ENCODE data around the gene CHCHD3.
"Not testable (repeated sequence)": the region's sequence is repeated elsewhere in the genome, so short reads cannot be mapped to it uniquely, and the experiment has no call there.

CHCHD3 gene

DNA sequence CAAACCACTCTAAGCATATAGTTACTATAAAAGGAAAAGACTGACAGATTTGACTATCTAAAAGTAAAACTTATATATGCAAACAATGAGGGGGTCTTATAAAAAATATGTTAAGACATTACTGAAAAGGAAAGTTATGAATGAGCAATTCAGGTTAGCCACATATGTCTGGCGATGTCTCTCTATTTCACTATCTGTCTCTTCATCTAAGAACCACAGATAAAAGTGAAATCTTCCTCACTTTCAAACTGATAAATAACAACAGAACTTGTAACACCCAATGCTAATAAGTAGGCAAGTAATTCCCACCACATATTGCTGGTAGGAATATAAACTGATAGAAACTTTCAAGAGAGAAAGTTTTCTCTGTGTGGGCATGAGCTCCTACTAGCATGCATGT, 138.2 kb downstream of the CHCHD3 start:
- DNase-seq, result no peak

- no peak for DNase-seq
Observed at GRCh38 chr7:132942701-132943100, 139.2 kb downstream of the CHCHD3 start.

DNA sequence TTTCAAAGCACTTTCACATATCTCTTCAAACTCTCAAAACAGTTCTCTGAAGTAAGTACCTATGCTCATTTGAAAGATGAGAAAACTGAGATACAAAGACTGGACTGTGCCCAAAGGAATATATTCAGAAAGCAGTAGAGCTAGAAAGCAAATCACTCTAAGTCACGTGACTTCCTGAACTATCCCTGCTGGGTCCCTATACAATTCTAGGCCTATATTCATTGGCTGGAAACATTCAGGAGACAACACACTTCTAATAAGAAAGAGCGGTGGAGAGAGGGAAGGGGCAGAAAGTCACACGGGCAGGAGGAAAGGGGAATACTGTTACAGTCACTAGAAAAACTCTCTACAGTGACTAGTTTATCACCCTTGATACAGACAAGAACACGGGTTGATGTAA, 140.0 kb downstream of the CHCHD3 start:
- no peak for DNase-seq

- no peak for DNase-seq
Observed at GRCh38 chr7:132941428-132941827, 140.5 kb downstream of the CHCHD3 start.

DNA sequence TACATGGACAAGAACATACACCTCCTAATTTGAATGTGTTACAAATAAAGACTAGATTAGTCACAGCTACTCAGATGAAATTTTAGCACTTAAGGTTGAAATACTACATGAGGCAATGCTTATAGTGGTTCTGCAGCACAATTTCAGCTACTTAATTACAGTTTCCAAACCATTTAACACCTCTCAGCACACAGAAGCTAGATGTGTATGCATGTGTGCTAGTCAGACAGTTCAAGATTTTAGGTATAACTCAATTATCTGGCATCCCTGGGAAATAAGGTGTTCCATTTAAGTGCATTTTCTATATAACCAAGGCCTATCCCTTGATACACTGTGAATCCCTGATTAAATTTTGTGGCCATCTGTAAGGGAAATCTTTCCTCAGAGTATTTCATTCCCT, 141.8 kb downstream of the CHCHD3 start:
- no peak for DNase-seq

GRCh38 chr7:132939495-132939894, 142.4 kb downstream of the CHCHD3 start:
- no peak for DNase-seq

GRCh38 chr7:132937286-132937685, 144.6 kb downstream of the CHCHD3 start:
- no peak for DNase-seq

DNA sequence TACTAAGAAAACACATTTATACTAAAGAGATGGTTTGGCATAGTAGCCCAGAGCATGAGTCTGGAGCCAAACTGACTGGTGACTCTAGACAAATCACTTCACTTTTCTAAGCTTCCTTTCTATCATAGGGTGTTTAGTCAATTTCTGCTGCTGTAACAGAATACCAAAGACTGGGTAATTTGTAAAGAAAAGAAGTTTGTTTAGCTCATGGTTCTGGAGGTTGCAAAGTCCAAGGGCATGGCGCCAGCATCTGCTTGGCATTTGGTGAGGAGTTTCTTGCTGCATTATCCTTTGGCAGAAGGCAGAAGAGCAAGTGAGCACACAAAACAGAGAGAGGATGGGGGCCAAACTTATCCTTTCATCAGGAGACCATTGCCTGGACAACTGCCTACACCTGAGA, 146.3 kb downstream of the CHCHD3 start:
- no peak for DNase-seq

DNA sequence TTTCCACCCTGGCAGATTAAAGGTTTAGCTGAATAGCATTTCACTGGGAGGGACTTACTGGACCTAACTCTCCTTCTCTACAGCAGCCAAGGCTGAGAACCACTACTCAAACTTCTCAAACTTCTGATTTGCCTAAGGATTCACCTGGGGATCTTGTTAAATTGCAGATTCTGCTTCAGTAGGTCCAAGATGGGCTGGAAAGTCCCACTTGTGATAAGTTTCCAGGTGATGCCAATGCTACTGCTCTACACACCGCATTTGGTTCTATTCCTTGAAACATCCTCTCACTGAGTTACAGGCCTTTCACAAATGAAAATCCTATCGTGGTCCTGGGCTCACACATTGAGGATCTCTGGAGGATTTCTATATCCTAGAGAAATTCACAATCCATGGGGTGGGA, 147.9 kb downstream of the CHCHD3 start:
- no peak for DNase-seq

- no peak for DNase-seq
Observed at GRCh38 chr7:132933072-132933458, 148.8 kb downstream of the CHCHD3 start.

DNA sequence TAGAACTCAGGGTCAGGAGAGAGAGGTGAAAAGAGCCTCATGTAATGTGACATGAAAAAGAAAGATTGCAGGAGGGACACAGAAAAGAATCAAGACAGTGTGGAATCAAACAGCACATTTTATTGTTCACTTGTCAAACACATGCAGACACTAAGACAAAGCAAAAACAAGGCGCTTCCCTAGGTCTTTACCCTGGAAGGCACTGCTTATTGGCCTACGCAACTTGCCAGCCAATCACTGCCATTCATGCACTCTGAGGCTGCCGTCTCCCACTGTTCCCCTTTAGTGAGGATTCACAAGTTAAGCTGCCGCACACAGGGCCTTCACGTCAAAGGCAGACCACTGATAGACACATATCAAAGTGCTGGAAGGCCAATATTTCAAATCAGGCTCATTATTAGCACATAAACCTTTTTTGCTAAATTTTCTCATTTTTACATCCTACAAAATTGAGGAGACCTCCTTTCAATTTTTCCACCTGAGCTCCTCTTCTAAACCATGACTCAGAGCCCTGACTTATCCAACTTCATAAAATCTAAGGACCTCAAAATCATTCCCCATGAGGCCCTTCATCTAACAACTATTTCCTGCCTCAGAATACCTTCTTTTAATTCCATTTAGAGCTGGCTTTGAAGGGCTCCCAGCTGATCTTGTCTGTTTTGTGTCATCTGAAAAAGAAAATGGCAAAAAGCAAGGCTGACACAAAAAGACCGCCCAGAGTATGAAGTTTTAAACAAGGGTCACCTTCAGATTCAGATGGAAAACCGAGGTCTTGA, 149.4 kb downstream of the CHCHD3 start:
- DNase-seq, result no peak

DNA sequence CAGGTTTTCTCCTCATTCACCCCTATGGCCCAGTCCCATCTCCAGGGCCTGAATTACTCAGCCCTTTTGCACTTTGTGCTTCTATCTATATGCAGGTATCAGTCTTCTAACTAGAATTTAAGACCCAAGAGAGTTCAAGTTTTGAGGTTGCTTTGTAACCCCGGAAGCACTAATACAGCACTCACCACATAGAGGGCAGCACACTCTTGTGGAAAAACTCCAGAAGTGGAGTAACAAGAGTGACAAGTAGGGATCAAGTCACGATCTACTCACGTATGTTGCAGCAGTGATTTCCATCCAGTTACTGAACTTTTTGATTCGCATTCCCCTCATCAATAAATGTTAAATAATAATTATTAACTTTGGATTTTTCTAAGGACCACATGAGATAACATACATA, 151.0 kb downstream of the CHCHD3 start:
- no peak for DNase-seq

- not testable (repeated sequence) for DNase-seq
Observed at GRCh38 chr7:132929944-132930343, 151.9 kb downstream of the CHCHD3 start.

GRCh38 chr7:132919771-132920170, 162.1 kb downstream of the CHCHD3 start:
- no peak for DNase-seq

GRCh38 chr7:132915647-132916046, 166.2 kb downstream of the CHCHD3 start:
- DNase-seq, result no peak

- no peak for DNase-seq
Observed at GRCh38 chr7:132910657-132911056, 171.2 kb downstream of the CHCHD3 start.

DNA sequence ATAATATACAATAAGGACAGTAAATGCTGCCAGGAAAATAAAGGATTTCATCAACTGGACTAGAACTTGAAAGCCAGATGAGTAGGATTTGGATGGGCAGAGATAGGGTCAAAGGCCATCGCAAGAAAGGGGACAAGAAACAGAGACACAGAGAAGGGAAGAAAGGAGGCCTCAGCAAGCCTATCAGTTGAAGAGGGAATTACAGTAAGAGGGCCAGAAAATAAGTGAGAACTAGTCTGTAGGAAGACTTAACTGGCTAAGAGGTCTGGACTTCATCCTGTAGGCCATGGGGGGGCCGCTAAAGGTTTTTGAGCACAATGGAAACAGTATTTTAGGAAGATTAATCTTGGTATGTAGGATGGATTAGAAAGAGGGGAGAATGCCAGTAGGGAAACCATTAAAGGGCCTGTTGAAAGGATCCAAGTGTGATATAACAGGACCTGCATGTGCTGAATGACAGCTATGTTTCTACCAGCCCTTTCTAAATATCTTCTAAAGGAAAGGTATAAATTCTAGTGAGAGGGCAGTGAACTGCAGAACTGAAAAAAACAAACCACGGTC, 174.4 kb downstream of the CHCHD3 start:
- no peak for DNase-seq

DNA sequence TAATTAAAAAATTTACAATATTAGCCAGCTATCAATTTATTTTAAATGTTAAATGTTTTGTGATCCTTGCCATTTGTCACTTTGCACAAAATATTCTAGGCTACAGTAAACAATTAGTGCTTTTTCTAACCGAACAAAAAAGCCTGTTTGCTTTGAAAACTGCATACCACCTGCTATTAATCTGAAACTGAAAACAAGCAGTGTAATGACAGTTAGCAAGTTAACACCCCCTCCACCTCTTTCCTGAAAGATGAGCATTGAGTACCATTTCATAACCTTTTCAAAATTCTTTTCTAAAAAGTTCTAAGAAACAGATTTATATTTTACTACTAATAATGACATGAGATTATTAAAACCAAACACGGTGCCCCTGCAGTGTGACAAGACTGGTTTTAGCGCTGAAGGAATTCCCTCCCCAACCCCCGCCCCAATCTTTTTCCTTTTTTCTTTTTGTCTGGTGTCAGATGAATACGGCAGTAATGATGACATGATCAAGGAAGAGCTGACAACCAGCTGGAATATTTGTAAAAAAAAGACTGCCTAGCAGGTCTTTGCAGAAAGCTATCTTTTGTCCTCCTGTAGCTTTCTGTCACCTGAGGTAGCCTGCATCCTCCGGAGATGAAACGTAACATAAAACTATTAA, 175.6 kb downstream of the CHCHD3 start:
- DNase-seq, result no peak

DNA sequence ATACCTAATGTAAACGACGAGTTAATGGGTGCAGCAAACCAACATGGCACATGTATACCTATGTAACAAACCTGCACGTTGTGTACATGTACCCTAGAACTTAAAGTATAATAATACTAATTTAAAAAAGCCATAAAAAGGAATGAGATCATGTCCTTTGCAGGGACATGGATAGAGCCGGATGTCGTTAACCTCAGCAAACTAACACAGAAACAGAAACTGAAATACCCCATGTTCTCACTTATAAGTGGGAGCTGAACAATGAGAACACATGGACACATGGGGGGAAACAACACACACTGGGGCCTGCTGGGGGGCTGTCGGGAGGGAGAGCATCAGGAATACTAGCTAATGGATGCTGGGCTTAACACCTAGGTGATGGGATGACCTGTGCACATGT, 176.8 kb downstream of the CHCHD3 start:
- DNase-seq, result not testable (repeated sequence)

DNA sequence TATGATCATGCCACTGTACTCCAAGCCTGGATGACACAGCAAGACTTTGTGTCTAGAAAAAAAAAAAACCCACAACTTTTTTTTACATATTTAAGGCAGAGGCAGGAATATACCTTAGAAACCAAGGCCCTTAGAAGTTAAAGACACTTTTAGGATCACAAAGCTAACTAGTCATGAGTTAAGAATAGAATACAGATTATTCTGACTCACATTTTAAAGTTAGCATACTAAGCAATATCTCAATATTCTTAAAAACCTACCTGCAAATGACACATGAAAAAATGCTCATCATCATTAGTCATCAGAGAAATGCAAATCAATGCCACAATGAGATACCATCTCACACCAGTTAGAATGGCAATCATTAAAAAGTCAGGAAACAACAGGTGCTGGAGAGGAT, 177.7 kb downstream of the CHCHD3 start:
- no peak for DNase-seq

DNA sequence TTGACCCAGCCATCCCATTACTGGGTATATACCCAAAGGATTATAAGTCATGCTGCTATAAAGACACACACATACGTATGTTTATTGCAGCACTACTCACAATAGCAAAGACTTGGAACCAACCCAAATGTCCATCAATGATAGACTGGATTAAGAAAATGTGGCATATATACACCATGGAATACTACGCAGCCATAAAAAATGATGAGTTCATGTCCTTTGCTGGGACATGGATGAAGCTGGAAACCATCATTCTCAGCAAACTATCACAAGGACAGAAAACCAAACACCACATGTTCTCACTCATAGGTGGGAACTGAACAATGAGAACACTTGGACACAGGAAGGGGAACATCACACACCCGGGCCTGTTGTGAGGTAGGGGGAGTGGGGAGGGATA, 179.6 kb downstream of the CHCHD3 start:
- DNase-seq, result not testable (repeated sequence)

DNA sequence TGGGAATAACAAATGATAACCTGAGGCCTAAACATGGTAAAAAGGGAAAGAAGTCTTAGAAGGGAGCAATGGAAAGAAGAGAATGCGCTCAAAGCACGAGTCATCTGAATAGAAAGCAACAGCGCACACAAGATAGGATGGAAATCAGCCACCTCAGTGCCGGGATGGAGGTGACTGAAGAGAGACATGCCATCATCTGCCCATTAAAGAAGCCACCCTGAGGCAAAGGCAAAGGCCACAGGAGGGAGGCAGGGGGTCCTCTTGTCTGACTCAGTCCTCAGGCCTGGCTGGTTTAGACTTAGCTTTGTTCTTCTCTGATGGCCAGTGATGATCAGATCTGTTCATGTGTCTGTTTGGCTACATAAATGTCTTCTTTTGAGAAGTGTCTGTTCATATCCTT, 180.6 kb downstream of the CHCHD3 start:
- DNase-seq, result no peak

- DNase-seq, result no peak
Observed at GRCh38 chr7:132899833-132900232, 182.1 kb downstream of the CHCHD3 start.

DNA sequence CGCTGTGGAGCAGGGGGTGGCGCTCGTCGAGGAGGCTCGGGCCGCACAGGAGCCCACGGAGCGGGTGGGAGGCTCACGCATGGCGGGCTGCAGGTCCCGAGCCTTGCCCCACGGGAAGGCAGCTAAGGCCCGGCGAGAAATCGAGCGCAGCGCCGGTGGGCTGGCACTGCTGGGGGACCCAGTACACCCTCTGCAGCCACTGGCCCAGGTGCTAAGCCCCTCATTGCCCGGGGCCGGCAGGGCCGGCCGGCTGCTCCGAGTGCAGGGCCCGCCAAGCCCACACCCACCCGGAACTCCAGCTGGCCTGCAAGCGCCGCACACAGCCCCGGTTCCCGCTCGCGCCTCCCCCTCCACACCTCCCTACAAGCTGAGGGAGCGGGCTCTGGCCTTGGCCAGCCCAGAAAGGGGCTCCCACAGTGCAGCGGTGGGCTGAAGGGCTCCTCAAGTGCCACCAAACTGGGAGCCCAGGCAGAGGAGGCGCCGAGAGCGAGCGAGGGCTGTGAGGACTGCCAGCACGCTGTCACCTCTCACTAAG, 183.2 kb downstream of the CHCHD3 start:
- not testable (repeated sequence) for DNase-seq

Data from stimulated activated CD8-positive, alpha-beta memory T cell treated with anti-CD3 and anti-CD28 coated beads, Interleukin-4, amount 100 ng/mL, for 48 hours (primary cell).